ENCODE results near the gene TOB1. TPM values are rescaled to one million over a fixed set of nuclear protein-coding genes. Genes with fewer than 3 reads are reported as not detected.
A peak's percentile ranks its signal among the peaks of the same experiment; 100 is the strongest.

TOB1 gene
- polyA plus RNA-seq, 1 donor (not counting 4 experiments of a cell fraction or from before 2014, with no cell fraction given): 64.4 TPM

GRCh38 chr17:50853015-50853615 lies 13.0 kb downstream of the TOB1 start:
- no peak overlapping the region for H3K4me2 ChIP-seq (ENCODE audit: control insufficient read depth, extremely low read depth, insufficient read depth, low read depth, low read length)
- no peaks in the 10 kb centered on the region for H4K20me1 ChIP-seq (ENCODE audit: control insufficient read depth, extremely low read depth, insufficient read depth, low read length)
- peaks cover 24% of the 10 kb centered on the region for H3K4me1 ChIP-seq (ENCODE audit: control insufficient read depth, extremely low read depth, insufficient read depth, low read length)
- H3K79me2 ChIP-seq (ENCODE audit: control insufficient read depth, insufficient read depth, low read length): no peaks in the 10 kb centered on the region
- H3K4me3 ChIP-seq (ENCODE audit: control insufficient read depth in 2 of 3, extremely low read depth in 1 of 3, insufficient read depth in 2 of 3, low read depth in 1 of 3, low read length in 3 of 3): no peak overlapping the region
- H3K9me1 ChIP-seq (ENCODE audit: control insufficient read depth, extremely low read depth, insufficient read depth, low read length): no peaks in the 10 kb centered on the region
- no peak overlapping the region for H2AFZ ChIP-seq (ENCODE audit: control insufficient read depth, low read length)
- TF ChIP-seq CTCF (optimal IDR thresholded peaks at IDR 0.05 in 1 of 3, IDR thresholded peaks at IDR 0.05 in 1 of 3, conservative IDR thresholded peaks at IDR 0.05 in 1 of 3; ENCODE audit: extremely low read depth in 1 of 3, insufficient read depth in 2 of 3, low read length in 3 of 3) (no peak), EZH2 (IDR thresholded peaks at IDR 0.05; ENCODE audit: low read length) (no peak)
- no peaks in the 10 kb centered on the region for H3K36me3 ChIP-seq (ENCODE audit: control insufficient read depth in 2 of 2, extremely low read depth in 1 of 2, insufficient read depth in 2 of 2, low read length in 2 of 2)
- no peaks in the 10 kb centered on the region for H3K27me3 ChIP-seq (ENCODE audit: control insufficient read depth, extremely low read depth, insufficient read depth, low read length)
- no peak for DNase-seq (ENCODE audit: low read depth, low spot score)
- no peaks in the 10 kb centered on the region for H3K9me3 ChIP-seq (ENCODE audit: control insufficient read depth, low read depth, low read length)
- FAIRE-seq: no peak
- no peak overlapping the region for H3K9ac ChIP-seq (ENCODE audit: control insufficient read depth, extremely low read depth, insufficient read depth, low read length)
- dilution Hi-C loops (cut with MboI; ENCODE audit: extremely low pct_ligation_motif_present, low sequenced_read_pairs): loop anchor here (25.0 kb wide), 1 partner anchor 109 kb away; no protein-coding TSS in a partner anchor
- H3K27ac ChIP-seq (ENCODE audit: control insufficient read depth, insufficient read depth, low read length): no peak overlapping the region

- Histone ChIP-seq H3K4me3 (ENCODE audit: control insufficient read depth in 2 of 3, extremely low read depth in 1 of 3, insufficient read depth in 2 of 3, low read depth in 1 of 3, low read length in 3 of 3) (no peak overlapping the region), H3K9ac (ENCODE audit: control insufficient read depth, extremely low read depth, insufficient read depth, low read length) (peak overlapping the region; percentile 30), H3K36me3 (ENCODE audit: control insufficient read depth in 2 of 2, extremely low read depth in 1 of 2, insufficient read depth in 2 of 2, low read length in 2 of 2) (no peaks in the 10 kb centered on the region), H3K9me1 (ENCODE audit: control insufficient read depth, extremely low read depth, insufficient read depth, low read length) (no peaks in the 10 kb centered on the region), H3K4me1 (ENCODE audit: control insufficient read depth, extremely low read depth, insufficient read depth, low read length) (peaks cover 26% of the 10 kb centered on the region), H2AFZ (ENCODE audit: control insufficient read depth, low read length) (peak overlapping the region; percentile 4), H3K79me2 (ENCODE audit: control insufficient read depth, insufficient read depth, low read length) (no peaks in the 10 kb centered on the region), H3K27me3 (ENCODE audit: control insufficient read depth, extremely low read depth, insufficient read depth, low read length) (no peaks in the 10 kb centered on the region), H3K4me2 (ENCODE audit: control insufficient read depth, extremely low read depth, insufficient read depth, low read depth, low read length) (peak overlapping the region; percentile 52), H4K20me1 (ENCODE audit: control insufficient read depth, extremely low read depth, insufficient read depth, low read length) (no peaks in the 10 kb centered on the region), H3K27ac (ENCODE audit: control insufficient read depth, insufficient read depth, low read length) (peak overlapping the region; percentile 73), H3K9me3 (ENCODE audit: control insufficient read depth, low read depth, low read length) (no peaks in the 10 kb centered on the region)
- FAIRE-seq (peak; percentile 78), DNase-seq (ENCODE audit: low read depth, low spot score) (no peak)
- TF ChIP-seq CTCF (optimal IDR thresholded peaks at IDR 0.05 in 1 of 3, IDR thresholded peaks at IDR 0.05 in 1 of 3, conservative IDR thresholded peaks at IDR 0.05 in 1 of 3; ENCODE audit: extremely low read depth in 1 of 3, insufficient read depth in 2 of 3, low read length in 3 of 3) (no peak), EZH2 (IDR thresholded peaks at IDR 0.05; ENCODE audit: low read length) (no peak)
- dilution Hi-C loops (cut with MboI; ENCODE audit: extremely low pct_ligation_motif_present, low sequenced_read_pairs): loop anchor here (25.0 kb wide), 1 partner anchor 112 kb away; no protein-coding TSS in a partner anchor
Observed at GRCh38 chr17:50850640-50851039, 15.5 kb downstream of the TOB1 start.
